HEK293 (cell line): ENCODE data around the gene TTLL9.

Source experiments
- HOXC10 ChIP-seq: sonication (generic); formaldehyde crosslinking; IDR thresholded peaks from 2 replicates; pipeline ENCODE4 v1.8.1; 2023; ENCODE audit warnings: mild to moderate bottlenecking, missing genetic modification reagents
- KLF10 ChIP-seq: fragments of 450-650 bp; IDR thresholded peaks from 2 replicates; pipeline ENCODE4 v1.5.1; 2018; ENCODE audit warnings: missing biosample characterization, mild to moderate bottlenecking, missing genetic modification characterization
- SP2 ChIP-seq: fragments of 450-650 bp; formaldehyde crosslinking; IDR thresholded peaks from 2 replicates; pipeline ENCODE4 v1.5.1; 2016; ENCODE audit warnings: missing biosample characterization, missing genetic modification characterization
- YY2 ChIP-seq: fragments of 450-650 bp; formaldehyde crosslinking; IDR thresholded peaks from 2 replicates; pipeline ENCODE4 v1.5.1; 2016; ENCODE audit warnings: missing biosample characterization, missing genetic modification characterization
- ZNF184 ChIP-seq: fragments of 450-650 bp; IDR thresholded peaks from 2 replicates; pipeline ENCODE4 v1.5.1; 2018; ENCODE audit warnings: missing biosample characterization, mild to moderate bottlenecking, missing genetic modification characterization
- ZNF335 ChIP-seq: fragments of 450-650 bp; formaldehyde crosslinking; conservative IDR thresholded peaks from 2 replicates; pipeline ENCODE4 v1.5.1; 2016; ENCODE audit warnings: missing biosample characterization, missing genetic modification characterization
- ZNF37A ChIP-seq: fragments of 450-650 bp; IDR thresholded peaks from 2 replicates; pipeline ENCODE4 v1.5.1; 2018; ENCODE audit warnings: missing biosample characterization, missing genetic modification characterization
- ZNF585B ChIP-seq: fragments of 450-650 bp; formaldehyde crosslinking; IDR thresholded peaks from 2 replicates; pipeline ENCODE4 v1.5.1; 2016; ENCODE audit warnings: missing biosample characterization, missing genetic modification characterization
- ZNF596 ChIP-seq: fragments of 450-650 bp; IDR thresholded peaks from 2 replicates; pipeline ENCODE4 v1.5.0; 2018; ENCODE audit warnings: missing biosample characterization, mild to moderate bottlenecking, missing genetic modification characterization, moderate library complexity
- ZNF660 ChIP-seq: fragments of 450-650 bp; IDR thresholded peaks from 2 replicates; pipeline ENCODE4 v1.5.1; 2018; ENCODE audit warnings: missing biosample characterization, mild to moderate bottlenecking, missing genetic modification characterization
- ZNF768 ChIP-seq: fragments of 450-650 bp; formaldehyde crosslinking; IDR thresholded peaks from 2 replicates; pipeline ENCODE4 v1.5.1; 2018; ENCODE audit warnings: missing biosample characterization, mild to moderate bottlenecking, missing genetic modification characterization
- ZNF785 ChIP-seq: fragments of 450-650 bp; formaldehyde crosslinking; IDR thresholded peaks from 2 replicates; pipeline ENCODE4 v1.5.1; 2016; ENCODE audit warnings: missing biosample characterization, missing genetic modification characterization
- ZNF791 ChIP-seq: fragments of 450-650 bp; formaldehyde crosslinking; IDR thresholded peaks from 2 replicates; pipeline ENCODE4 v1.5.1; 2016; ENCODE audit warnings: missing biosample characterization, missing genetic modification characterization
- ZSCAN16 ChIP-seq: fragments of 450-650 bp; formaldehyde crosslinking; IDR thresholded peaks from 2 replicates; pipeline ENCODE4 v1.5.1; 2016; ENCODE audit warnings: missing biosample characterization, missing genetic modification characterization
- TF ChIP-seq, protein P1 (sequence below): fragments of 450-650 bp; formaldehyde crosslinking; IDR thresholded peaks from 2 replicates; pipeline ENCODE4 v1.5.1; 2016; ENCODE audit warnings: missing biosample characterization, missing genetic modification characterization
- TF ChIP-seq, protein P2 (sequence below): fragments of 450-650 bp; formaldehyde crosslinking; IDR thresholded peaks from 2 replicates; pipeline ENCODE4 v1.5.1; 2017; ENCODE audit warnings: missing biosample characterization, missing genetic modification characterization
- TF ChIP-seq, protein P3 (sequence below): fragments of 450-650 bp; formaldehyde crosslinking; IDR thresholded peaks from 2 replicates; pipeline ENCODE4 v1.5.1; 2016; ENCODE audit warnings: missing biosample characterization, missing genetic modification characterization, borderline replicate concordance
- TF ChIP-seq, protein P4 (sequence below): fragments of 450-650 bp; formaldehyde crosslinking; IDR thresholded peaks from 2 replicates; pipeline ENCODE4 v1.5.1; 2016; ENCODE audit warnings: missing biosample characterization, missing genetic modification characterization
- TF ChIP-seq, protein P5 (sequence below): fragments of 450-650 bp; formaldehyde crosslinking; IDR thresholded peaks from 2 replicates; pipeline ENCODE4 v1.5.1; 2017; ENCODE audit warnings: missing biosample characterization, mild to moderate bottlenecking, missing genetic modification characterization, moderate library complexity
- TF ChIP-seq, protein P6 (sequence below): fragments of 450-650 bp; formaldehyde crosslinking; IDR thresholded peaks from 2 replicates; pipeline ENCODE4 v1.5.1; 2016; ENCODE audit warnings: missing biosample characterization, missing genetic modification characterization
- TF ChIP-seq, protein P7 (sequence below): fragments of 450-650 bp; formaldehyde crosslinking; IDR thresholded peaks from 2 replicates; pipeline ENCODE4 v1.5.1; 2016; ENCODE audit warnings: missing biosample characterization, missing genetic modification characterization

The TTLL9 gene

DNA sequence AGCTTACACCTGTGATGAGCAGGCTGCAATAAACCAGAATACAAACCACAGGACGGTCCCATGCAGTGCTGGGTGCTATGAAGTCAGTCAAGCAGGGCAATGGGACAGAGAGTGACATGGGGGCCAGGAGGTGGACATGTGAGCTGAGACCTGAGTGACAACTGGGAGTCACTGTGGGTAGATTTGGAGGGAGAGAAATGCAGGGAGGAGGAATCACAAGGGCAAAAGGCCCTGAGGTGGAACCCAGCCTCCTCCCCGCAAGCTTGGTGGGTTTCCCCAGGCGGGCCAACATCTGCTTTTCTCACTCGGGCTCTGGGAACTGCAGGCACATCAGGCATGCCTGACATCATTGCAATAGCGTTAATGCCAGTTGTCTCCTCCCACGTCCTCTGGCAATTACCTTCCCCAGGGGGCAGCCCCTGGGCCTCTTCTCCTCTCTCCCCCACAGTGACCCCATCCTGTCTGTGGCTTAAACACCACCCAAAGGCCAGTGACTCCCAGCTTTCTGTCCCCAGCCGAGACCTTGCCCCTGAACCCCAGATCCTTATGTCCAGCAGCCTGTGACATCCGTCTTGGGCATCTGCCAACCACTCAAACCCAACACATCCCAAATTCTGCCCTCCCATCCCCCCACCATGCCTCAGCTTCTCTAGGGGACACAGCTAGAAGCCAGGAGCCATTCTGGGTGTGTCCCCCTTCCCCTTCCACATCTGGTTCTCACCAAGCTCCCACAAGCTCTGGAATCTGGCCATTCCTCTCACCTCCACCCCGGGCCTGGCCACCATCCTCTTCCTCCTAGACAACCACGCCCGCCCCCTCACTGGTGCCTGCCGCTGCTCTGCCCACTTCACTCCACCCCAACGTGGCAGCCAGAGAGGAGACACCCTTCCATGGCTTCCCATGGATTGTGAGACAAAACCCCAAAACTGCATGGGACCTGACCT is 53.2 kb downstream of the TTLL9 start (continued):
- TF ChIP-seq ZSCAN16 (tag by site-specific recombination) (no peak), ZNF335 (no peak), ZNF184 (tag by site-specific recombination) (no peak), ZNF585B (tag by site-specific recombination) (no peak), YY2 (tag by site-specific recombination) (no peak), ZNF768 (tag by site-specific recombination) (no peak), ZNF596 (tag by site-specific recombination) (no peak), SP2 (tag by site-specific recombination) (no peak), ZNF660 (tag by site-specific recombination) (no peak), ZNF785 (tag by site-specific recombination) (no peak), ZNF37A (tag by site-specific recombination) (no peak), HOXC10 (CRISPR knock-in tag) (no peak), ZNF791 (no peak), KLF10 (tag by site-specific recombination) (no peak)
- TF ChIP-seq, protein P1, sequence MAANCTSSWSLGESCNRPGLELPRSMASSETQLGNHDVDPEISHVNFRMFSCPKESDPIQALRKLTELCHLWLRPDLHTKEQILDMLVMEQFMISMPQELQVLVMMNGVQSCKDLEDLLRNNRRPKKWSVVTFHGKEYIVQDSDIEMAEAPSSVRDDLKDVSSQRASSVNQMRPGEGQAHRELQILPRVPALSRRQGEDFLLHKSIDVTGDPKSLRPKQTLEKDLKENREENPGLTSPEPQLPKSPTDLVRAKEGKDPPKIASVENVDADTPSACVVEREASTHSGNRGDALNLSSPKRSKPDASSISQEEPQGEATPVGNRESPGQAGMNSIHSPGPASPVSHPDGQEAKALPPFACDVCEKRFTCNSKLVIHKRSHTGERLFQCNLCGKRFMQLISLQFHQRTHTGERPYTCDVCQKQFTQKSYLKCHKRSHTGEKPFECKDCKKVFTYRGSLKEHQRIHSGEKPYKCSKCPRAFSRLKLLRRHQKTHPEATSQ = no peak
- TF ChIP-seq, protein P2, sequence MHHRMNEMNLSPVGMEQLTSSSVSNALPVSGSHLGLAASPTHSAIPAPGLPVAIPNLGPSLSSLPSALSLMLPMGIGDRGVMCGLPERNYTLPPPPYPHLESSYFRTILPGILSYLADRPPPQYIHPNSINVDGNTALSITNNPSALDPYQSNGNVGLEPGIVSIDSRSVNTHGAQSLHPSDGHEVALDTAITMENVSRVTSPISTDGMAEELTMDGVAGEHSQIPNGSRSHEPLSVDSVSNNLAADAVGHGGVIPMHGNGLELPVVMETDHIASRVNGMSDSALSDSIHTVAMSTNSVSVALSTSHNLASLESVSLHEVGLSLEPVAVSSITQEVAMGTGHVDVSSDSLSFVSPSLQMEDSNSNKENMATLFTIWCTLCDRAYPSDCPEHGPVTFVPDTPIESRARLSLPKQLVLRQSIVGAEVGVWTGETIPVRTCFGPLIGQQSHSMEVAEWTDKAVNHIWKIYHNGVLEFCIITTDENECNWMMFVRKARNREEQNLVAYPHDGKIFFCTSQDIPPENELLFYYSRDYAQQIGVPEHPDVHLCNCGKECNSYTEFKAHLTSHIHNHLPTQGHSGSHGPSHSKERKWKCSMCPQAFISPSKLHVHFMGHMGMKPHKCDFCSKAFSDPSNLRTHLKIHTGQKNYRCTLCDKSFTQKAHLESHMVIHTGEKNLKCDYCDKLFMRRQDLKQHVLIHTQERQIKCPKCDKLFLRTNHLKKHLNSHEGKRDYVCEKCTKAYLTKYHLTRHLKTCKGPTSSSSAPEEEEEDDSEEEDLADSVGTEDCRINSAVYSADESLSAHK (tag by site-specific recombination) = no peak
- TF ChIP-seq, protein P3, sequence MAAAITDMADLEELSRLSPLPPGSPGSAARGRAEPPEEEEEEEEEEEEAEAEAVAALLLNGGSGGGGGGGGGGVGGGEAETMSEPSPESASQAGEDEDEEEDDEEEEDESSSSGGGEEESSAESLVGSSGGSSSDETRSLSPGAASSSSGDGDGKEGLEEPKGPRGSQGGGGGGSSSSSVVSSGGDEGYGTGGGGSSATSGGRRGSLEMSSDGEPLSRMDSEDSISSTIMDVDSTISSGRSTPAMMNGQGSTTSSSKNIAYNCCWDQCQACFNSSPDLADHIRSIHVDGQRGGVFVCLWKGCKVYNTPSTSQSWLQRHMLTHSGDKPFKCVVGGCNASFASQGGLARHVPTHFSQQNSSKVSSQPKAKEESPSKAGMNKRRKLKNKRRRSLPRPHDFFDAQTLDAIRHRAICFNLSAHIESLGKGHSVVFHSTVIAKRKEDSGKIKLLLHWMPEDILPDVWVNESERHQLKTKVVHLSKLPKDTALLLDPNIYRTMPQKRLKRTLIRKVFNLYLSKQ (tag by site-specific recombination) = no peak
- TF ChIP-seq, protein P4, sequence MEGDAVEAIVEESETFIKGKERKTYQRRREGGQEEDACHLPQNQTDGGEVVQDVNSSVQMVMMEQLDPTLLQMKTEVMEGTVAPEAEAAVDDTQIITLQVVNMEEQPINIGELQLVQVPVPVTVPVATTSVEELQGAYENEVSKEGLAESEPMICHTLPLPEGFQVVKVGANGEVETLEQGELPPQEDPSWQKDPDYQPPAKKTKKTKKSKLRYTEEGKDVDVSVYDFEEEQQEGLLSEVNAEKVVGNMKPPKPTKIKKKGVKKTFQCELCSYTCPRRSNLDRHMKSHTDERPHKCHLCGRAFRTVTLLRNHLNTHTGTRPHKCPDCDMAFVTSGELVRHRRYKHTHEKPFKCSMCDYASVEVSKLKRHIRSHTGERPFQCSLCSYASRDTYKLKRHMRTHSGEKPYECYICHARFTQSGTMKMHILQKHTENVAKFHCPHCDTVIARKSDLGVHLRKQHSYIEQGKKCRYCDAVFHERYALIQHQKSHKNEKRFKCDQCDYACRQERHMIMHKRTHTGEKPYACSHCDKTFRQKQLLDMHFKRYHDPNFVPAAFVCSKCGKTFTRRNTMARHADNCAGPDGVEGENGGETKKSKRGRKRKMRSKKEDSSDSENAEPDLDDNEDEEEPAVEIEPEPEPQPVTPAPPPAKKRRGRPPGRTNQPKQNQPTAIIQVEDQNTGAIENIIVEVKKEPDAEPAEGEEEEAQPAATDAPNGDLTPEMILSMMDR (tag by site-specific recombination) = no peak
- TF ChIP-seq, protein P5, sequence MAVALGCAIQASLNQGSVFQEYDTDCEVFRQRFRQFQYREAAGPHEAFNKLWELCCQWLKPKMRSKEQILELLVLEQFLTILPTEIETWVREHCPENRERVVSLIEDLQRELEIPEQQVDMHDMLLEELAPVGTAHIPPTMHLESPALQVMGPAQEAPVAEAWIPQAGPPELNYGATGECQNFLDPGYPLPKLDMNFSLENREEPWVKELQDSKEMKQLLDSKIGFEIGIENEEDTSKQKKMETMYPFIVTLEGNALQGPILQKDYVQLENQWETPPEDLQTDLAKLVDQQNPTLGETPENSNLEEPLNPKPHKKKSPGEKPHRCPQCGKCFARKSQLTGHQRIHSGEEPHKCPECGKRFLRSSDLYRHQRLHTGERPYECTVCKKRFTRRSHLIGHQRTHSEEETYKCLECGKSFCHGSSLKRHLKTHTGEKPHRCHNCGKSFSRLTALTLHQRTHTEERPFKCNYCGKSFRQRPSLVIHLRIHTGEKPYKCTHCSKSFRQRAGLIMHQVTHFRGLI (tag by site-specific recombination) = no peak
- TF ChIP-seq, protein P6, sequence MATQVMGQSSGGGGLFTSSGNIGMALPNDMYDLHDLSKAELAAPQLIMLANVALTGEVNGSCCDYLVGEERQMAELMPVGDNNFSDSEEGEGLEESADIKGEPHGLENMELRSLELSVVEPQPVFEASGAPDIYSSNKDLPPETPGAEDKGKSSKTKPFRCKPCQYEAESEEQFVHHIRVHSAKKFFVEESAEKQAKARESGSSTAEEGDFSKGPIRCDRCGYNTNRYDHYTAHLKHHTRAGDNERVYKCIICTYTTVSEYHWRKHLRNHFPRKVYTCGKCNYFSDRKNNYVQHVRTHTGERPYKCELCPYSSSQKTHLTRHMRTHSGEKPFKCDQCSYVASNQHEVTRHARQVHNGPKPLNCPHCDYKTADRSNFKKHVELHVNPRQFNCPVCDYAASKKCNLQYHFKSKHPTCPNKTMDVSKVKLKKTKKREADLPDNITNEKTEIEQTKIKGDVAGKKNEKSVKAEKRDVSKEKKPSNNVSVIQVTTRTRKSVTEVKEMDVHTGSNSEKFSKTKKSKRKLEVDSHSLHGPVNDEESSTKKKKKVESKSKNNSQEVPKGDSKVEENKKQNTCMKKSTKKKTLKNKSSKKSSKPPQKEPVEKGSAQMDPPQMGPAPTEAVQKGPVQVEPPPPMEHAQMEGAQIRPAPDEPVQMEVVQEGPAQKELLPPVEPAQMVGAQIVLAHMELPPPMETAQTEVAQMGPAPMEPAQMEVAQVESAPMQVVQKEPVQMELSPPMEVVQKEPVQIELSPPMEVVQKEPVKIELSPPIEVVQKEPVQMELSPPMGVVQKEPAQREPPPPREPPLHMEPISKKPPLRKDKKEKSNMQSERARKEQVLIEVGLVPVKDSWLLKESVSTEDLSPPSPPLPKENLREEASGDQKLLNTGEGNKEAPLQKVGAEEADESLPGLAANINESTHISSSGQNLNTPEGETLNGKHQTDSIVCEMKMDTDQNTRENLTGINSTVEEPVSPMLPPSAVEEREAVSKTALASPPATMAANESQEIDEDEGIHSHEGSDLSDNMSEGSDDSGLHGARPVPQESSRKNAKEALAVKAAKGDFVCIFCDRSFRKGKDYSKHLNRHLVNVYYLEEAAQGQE = no peak
- TF ChIP-seq, protein P7, sequence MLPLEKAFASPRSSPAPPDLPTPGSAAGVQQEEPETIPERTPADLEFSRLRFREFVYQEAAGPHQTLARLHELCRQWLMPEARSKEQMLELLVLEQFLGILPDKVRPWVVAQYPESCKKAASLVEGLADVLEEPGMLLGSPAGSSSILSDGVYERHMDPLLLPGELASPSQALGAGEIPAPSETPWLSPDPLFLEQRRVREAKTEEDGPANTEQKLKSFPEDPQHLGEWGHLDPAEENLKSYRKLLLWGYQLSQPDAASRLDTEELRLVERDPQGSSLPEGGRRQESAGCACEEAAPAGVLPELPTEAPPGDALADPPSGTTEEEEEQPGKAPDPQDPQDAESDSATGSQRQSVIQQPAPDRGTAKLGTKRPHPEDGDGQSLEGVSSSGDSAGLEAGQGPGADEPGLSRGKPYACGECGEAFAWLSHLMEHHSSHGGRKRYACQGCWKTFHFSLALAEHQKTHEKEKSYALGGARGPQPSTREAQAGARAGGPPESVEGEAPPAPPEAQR (tag by site-specific recombination) = no peak
